ENCODE results near the gene MRPL28. TPM values are rescaled to one million over a fixed set of nuclear protein-coding genes. Genes with fewer than 3 reads are reported as not detected.
"Not testable (repeated sequence)": the region's sequence is repeated elsewhere in the genome, so short reads cannot be mapped to it uniquely, and the experiment has no call there.

Gene MRPL28
- total RNA-seq, 1 donor from 2014 or later, result 112 TPM

DNA sequence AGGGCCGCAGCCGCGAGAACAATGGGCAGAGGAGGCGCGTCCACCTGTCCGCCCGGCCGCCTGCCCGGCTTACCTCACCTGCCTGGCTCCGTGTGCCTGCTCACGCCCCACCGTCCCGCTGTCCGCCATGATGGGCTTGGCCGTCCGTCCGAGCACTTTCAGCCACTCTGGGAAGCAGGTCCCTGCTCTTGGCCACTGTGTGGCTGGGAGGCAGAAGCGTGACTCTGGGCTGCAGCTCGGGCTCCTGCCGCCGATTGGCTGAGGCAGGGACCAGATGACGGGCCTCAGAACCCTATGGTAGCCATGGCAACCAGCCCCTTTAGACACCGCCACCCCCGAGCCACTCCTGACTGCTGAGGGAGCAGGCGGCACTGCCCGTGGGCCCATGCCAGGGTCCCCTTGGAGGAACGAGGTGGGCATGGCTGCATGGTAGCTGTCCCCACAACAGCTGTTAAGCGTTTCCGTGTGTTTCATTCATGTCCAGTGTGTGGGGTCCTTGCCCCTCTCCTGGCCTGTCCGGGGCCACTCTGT, 8.9 kb downstream of the MRPL28 start:
- DNase-seq (ENCODE audit: extremely low read depth, low read depth, low spot score), result no peak

DNA sequence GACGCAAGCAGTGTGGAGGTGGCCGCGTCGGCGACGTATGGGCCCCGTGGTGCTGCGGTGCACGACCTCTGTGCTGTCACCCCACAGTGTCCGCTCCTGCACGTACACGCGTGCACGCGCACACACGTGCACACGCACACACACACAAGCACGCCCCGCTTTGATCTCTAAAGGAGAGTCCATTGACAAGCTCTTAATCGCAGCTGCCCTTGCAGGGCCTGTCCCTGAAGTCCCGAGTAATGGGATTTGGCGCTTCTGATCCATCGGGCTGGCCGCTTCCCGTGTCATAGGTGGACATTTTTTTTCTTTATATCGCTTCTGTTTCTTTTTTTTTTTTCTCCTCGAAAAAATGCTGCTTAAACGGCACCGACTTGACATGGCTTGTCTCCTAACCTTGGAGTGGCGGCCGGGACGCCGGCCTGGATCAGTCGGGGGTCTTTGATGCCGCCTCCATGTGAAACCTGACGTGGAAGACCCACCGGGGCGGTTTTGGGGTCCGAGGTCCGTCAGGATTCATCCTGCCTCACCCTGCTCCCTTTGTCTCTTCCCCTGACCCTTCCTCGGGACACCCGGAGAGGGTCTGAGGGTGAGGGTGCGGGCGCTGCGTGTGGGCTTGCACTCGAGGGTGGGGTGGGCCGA, 9.5 kb downstream of the MRPL28 start:
- DNase-seq (ENCODE audit: extremely low read depth, low read depth, low spot score), result no peak

DNA sequence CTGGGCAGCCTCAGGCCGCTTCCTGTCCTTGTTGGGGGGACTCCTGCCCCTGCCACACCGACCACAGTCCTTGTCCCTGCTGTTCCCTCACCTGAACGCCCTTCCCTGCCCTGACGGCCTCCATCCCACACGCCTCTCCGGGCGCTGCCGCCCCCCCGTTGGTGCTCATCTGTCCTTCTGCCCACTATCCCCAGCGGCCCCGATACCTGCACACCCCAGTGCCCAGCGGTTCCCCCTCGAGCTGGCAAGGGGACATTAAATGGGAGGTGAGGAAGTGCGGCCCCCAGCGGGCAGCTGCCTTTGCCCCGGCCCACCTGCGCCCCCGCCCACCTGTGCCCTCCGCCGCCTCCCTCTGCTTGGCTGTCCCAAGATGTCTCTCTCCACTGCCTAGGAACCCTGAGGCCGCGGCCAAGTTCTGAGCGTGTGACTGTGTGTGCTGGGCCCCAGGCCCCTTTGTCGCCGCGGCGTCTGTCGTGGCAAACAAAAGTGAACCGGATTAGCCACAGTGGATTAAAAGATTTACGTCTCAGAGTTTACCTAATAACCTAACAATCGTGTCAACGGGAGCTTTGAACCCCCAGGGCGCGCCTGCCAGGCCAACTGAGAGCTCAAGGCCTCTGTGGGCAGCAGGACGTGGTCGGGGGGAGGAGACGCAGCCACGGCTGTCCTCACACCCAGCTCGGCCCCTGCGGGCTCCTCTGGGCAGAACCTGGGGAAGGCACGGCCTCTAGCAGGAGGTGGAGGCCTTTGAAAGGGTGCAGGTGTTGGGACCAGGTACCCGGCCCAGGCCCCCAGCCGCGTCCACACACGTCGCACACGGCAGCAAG, 10.3 kb downstream of the MRPL28 start:
- no peak for DNase-seq (ENCODE audit: extremely low read depth, low read depth, low spot score)

DNA sequence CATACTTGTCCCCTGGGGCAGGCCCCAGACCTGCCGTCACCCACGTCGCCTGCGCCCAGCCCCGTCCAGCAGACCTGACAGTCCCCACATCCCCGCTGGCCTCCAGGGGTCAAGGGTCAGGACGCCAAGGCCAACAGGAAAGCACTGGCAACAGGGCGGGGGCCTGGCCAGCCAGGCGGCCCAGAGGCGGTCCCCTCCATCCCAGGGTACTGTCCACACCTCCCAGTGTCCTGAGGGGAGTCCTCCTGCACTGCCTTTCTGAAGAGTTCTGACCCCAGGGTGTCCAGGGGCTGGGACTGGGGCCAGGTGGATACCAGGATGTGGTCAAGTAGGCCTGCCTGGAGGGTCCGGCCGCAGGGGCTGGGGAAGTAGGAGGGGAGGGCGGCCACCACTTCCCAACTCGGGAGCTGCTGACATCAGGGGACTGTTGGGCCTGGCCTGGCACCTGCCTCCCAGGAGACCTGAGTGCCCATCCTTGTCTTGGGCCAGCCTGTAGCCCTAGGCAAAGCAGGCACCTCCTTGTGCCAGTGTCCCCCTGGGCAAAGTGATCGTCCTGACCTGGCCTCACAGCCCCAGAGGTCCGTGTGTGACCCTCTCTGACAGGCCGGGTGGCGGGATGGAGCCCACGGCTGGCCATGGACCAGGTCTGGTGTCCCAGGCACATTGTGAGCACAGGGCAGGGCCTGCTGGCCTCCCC, 11.1 kb downstream of the MRPL28 start:
- DNase-seq (ENCODE audit: extremely low read depth, low read depth, low spot score), result no peak

DNA sequence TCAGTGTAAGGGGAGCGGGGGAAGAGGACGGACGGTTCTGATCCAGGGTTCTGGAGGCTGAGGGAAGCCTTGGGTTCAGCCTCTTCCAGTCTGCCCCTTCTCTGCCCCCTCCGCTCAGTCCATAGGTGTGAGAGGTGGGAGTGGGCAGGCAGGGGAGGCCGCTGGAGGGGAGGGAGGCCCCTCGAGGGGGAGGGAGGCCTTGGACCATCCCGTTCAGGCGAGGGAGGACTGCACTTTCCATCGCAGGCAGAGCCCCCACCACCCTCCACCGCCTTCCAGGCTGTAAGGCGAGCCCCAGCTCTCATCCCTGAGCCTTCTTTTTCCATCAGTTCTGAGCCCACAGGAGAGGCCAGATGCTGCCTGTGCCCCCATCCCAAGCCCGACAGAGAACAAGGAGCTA, 13.6 kb downstream of the MRPL28 start:
- DNase-seq (ENCODE audit: extremely low read depth, low read depth, low spot score), result no peak

DNA sequence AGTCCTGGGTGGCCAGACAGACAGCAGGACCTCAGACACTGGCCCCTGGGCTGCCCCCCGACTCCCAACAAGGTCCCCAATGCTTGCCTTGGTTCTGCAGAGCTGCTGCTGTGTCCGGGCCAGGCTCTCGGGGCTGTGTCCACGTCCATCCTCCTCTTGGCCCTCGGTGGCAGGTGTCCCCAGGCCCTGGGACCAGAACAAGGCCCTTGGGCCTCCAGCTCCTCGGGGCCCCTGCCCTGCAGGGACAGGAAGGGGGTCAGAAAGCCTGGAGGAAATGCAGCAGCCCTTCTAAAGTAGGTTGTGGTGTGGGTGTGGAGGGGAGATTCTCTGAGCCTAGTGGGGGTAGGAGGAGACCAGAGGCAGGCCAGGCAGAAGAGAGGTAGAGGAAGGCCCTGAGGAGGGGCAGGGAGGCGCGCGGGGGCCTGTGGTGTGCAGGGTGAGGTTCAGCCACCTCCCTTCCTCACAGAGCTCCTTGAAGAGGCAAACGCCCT, 15.3 kb downstream of the MRPL28 start:
- no peak for DNase-seq (ENCODE audit: extremely low read depth, low read depth, low spot score)

DNA sequence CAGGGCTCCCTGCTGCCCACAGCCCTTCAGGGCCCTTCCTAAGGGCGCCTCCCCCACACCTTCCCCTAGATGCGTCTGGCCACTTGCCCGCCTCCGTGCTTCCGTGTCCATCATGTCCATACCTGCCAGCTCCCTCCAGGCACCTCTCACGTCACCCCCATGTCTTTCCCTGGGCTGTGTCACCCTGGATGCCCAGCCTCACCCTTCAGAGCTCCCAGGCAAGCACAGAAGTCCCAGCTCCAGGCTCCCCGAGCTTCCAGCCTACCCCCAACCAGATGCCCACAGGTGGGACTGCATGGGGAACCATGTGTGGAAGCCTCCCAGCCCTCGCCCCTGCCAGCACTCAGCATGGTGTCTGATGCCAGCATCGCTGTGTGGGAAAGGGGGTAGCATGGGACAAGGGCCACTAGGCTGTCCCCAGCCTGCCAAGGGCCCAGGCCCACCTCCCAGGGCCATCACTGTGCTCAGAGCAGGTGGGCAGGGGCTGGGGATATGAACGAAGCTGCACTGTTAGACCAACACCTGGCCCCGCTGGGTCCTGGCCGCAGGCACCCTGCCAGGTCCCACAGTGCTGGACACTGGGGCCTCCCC, 16.0 kb downstream of the MRPL28 start:
- DNase-seq (ENCODE audit: extremely low read depth, low read depth, low spot score), result no peak

DNA sequence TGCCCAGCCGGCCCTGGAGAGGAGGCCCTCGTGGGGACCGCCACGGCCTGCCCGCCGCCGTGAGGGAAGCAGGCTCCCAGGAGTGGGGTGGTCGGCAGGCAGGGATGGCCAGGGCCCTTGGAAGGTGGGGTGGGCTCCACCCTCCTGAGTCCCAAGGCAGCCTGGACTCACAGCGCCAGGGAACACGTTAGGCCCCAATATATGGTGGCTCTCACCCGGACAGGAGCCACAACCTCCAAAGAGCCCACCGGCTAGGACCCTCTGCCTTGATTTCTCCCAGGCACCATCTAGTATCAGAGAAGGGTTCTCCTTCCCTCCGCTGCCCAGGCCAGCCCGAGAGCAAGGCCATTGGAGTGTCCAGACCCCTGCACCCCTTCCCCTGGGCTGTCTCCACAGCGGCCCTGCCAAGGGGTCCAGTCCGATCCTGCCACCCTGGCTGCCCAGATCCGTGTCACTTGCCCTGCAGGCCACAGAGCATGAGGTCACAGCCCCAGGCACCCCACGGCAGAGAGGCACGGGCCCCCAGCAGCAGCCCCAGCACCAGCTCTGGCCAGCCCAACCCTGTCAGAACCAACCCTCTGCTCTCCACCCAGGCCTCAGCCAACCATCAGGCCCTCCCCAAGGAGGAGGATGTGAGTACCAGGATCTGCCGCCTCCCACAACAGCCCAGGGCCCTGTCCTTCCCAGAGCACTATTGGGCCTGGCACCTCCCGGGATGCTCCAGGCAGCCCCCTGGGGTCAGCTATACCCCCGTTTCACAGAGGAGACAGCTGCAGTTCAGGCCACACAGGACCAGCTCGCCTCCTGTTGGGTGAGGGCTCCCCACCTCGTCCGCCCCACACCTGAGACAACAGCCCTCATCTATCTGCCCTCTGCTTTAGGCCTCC, 16.7 kb downstream of the MRPL28 start:
- DNase-seq (ENCODE audit: extremely low read depth, low read depth, low spot score), result no peak

DNA sequence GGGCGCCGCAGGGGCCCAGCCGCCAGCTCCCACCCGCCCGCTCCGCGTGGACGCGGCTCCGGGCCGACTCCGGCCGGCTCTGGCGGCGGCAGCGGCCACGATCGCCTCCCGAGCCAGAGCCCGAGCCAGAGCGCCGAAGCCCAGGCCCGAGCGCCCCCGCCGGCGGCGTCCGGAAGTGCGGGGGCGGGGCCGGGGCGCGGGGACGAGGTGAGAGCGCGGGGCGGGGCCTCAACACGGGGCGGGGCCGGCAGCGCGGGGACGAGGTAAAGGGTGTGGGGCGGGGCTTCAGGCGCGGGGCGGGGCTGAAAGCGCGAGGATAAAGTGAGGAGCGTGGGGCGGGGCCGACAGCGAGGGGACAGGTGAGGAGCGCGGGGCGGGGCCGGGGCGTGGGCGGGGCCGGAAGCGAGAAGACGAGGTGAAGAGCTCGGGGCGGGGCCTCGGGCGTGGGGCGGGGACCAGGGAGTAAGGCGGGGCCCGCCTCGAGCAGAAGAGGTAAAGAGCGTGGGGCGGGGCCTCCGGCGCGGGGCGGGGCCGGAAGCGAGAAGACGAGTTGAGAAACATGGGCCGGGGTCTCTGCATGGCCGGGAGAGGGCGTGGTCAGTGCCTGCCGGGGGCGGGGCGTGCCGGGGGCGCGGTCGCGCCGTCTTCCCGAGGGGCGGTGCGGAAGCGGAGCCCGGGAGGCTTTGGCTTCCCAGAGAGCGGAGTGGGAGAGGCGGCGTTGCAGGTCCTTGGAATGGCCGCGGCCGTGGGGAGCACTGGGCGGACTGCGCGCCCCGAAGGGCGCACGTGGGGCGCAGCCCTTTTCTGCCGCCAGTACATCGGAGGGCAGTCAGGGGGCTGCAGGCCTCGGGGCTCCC, 17.6 kb downstream of the MRPL28 start, which contains the start of gene AXIN1:
Gene AXIN1 (minus strand): TSS at position 177 of the 857 bp plus-strand sequence. CDS start 5,698 bp downstream, outside the sequence.
- no peak for DNase-seq (ENCODE audit: extremely low read depth, low read depth, low spot score)

DNA sequence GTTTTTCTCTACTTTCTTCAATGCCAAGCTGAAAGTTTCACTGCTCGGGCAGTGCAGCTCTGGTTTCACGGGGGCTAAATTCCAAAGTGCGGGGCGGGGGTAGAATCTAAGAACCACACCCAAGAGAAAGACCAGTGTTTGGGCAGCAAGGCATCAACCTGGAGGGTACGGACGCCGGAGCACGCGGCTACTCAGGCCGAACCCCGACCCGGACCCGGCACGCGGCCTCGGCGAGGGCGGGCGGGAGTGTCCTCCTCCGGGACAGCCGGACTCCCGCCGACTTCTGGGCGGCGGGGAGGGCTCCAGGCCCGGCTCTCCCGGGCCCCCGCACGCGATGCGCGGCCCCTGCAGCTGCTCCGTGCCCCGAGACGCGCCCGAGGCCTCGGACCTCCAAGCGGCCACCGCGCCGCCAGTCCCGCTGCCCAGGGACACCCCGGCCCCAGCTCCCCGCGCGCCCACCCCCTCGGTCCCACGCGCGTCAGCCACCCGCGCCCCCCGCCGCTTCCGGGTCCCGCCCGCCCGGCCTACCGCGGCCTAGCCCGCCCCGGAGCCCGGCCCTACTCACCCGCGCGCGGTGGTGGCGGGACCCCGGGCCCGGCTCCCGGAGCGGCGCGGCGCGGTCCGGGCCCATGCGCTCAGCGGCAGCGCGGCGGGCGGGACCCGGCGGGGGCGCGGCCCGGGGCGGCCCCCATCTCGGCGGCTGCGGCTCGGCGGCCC, 18.4 kb downstream of the MRPL28 start:
- DNase-seq (ENCODE audit: extremely low read depth, low read depth, low spot score), result no peak

DNA sequence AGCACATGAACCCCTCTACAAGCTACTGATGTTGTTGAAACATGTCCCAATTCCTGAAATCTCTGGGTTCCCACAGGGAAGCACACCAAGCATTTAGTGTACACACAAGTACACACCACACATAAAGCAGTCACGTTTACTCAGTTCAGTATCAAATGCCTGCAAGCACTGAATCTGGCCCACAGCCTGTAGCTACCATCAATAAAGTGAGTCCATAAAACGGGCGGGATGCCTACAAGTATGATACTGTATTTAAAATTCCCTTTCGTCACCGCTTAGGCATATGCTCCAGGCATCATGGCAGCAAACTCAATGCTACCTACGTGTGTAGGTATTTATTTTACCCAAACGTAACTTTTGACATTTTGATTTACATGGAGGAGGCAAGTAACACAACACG, 20.1 kb downstream of the MRPL28 start:
- no peak for DNase-seq (ENCODE audit: extremely low read depth, low read depth, low spot score)

DNA sequence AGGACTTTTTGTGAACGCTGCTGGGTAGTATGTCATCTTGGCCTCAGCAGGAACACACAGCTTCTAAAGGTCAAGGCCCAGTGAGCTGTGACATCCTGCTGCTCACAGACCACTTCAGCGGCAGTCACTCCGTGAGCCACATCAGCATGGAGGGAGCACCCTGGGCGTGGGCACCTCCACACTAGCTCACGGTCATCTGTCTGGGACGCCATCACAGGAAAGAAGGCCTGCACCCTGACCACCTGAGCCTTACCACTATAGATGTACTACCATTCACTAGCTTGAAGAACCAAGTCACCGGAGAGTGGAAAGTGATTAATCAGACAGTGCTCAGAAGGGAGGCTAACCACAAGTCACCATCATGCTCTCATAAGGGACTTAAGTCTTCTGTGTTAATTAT, 21.1 kb downstream of the MRPL28 start:
- no peak for DNase-seq (ENCODE audit: extremely low read depth, low read depth, low spot score)

DNA sequence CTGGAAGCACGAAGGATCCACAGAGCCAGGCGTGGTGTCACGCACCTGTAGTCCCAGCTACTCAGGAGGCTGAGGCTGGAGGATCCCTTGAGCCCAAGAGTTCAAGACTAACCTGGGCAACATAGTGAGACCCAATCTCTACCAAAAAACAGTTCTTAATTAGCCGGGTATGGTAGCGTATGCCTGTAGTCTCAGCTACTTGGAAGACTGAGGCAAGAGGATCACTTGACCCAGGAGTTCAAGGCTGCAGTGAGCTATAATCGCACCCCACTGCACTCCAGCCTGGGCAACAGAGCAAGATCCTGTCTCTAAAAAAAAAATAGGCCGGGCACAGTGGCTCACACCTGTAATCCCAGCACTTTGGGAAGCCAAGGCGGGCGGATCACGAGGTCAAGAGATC, 21.8 kb downstream of the MRPL28 start:
- not testable (repeated sequence) for DNase-seq (ENCODE audit: extremely low read depth, low read depth, low spot score)

DNA sequence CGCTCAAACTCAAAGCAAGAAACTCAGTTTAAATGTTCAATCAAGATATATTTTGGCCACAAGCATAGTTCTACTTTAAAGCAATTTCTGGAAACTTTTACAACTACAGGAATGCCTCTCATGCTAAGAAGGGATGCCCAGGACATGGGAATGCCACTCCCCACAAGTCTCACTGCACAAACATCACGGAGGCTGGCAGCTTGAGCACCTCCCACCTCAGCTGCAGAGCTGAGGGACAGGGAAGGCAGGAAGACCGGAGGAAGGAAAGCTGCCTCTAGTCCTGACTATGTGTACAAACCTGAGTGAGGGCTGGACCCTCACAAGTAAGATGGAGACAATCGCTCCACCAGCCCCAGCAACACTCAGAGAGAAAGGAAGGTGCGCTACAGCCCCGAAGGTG, 23.1 kb downstream of the MRPL28 start:
- DNase-seq (ENCODE audit: extremely low read depth, low read depth, low spot score), result no peak

DNA sequence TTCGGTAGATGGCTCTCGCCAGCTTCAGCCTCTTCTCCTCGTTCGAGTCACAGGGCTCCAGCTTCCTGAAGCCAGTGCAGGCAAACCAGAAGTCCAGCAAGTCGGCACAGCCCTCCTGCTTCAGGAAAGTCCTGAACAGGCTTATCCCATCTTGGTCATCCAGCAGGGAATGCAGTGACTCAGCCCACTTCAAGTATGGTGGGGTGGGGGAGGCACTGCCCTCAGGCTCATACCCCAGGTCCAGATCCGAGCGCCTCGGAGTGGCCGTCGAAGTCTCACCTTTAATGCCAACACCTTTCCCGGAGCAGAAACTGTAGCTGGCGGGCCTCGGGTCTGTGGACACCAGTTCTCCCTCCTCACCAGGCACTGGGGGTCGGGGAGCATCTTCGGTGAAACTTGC, 23.8 kb downstream of the MRPL28 start:
- DNase-seq (ENCODE audit: extremely low read depth, low read depth, low spot score), result no peak

DNA sequence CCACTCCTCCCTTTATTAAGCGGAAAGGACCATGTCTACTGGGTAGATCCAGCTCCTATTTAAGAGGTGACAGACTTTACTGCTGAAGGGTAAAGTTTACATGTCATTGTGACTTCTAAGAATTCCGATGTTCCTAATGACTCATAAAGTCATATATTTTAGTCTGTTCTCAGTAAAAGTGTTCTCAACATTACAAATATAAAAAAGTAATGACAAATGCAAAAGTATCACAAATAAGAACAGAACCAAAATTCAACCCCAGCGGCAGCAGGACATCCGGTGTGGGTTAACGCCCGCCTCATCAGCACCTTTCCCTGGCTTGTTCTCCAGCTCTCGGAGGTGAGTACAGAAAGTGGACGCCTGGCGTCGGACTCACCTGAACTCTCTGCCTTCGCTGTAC, 24.6 kb downstream of the MRPL28 start:
- no peak for DNase-seq (ENCODE audit: extremely low read depth, low read depth, low spot score)

DNA sequence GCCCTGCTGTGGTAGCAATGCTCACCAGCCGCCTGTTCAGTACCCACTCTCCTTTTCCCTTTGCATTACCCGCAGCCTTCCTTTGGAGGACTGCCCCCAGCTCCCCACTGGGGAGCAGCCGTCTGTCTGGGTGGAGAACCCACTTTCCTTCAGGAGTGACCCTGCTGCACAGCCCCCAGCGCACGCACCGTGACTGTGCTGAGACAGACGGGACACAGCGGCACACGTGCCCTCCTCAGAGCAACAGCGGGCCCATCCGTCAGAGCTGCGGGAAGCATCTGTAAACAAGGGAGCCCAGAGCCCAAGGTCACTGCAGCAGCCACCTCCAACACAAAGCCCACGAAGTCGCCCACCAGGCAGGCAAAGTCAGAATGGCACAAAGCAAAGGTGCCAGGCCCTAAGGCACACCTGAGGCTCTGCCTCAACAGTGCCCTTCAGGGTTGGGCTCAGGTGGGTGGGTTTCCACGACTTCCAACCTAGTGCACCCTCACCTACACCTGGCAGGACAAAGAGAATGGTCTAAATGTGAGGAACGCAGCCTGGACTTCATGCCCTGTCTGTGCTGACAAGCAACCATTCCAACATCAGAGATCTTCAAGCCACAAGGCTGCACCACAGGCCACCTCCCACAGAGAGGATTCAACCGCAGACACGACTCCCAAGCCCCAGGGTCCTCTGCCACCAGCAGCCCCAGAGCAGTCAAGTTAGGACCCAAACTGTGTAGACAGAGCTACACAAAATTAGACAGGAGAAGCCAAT, 27.7 kb downstream of the MRPL28 start:
- no peak for DNase-seq (ENCODE audit: extremely low read depth, low read depth, low spot score)

DNA sequence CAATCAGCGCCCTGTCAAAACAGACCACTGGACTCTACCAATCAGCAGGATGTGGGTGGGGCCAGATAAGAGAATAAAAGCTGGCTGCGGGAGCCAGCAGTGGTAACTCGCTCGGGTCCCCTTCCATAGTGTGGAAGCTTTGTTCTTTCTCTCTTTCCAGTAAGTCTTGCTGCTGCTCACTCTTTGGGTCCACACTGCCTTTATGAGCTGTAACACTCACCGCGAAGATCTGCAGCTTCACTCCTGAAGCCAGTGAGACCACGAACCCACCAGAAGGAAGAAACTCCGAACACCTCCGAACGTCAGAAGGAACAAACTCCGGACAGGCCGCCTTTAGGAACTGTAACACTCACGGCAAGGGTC, 28.4 kb downstream of the MRPL28 start:
- DNase-seq (ENCODE audit: extremely low read depth, low read depth, low spot score), result not testable (repeated sequence)
